ENCODE results near the gene COL25A1. TPM values are rescaled to one million over a fixed set of nuclear protein-coding genes. Genes with fewer than 3 reads are reported as not detected.

The COL25A1 gene
- total and polyA plus RNA-seq, 2 experiments from 2014 or later, result 0.28 to 1.9 TPM

- no peak for DNase-seq (ENCODE audit: low spot score)
- TF ChIP-seq CTCF (IDR thresholded peaks at IDR 0.05; ENCODE audit: poor library complexity) (no peak), EZH2 (IDR thresholded peaks at IDR 0.05; ENCODE audit: borderline replicate concordance) (no peak), EZH2phosphoT487 (IDR thresholded peaks at IDR 0.05; ENCODE audit: low read depth, severe bottlenecking, unreplicated experiment) (no peak)
- H3K9me3 ChIP-seq (ENCODE audit: low read depth), result no peaks in the 10 kb centered on the region
- H3K27ac ChIP-seq, result no peak overlapping the region
- H3K27me3 ChIP-seq, result no peaks in the 10 kb centered on the region
- no peaks in the 10 kb centered on the region for H4K20me1 ChIP-seq (ENCODE audit: insufficient read depth, poor library complexity, severe bottlenecking)
- H3K36me3 ChIP-seq (replicated peaks; ENCODE audit: insufficient read depth, low read depth), result no peaks in the 10 kb centered on the region
- H3K79me2 ChIP-seq, result no peaks in the 10 kb centered on the region
- no peaks in the 10 kb centered on the region for H3K9me2 ChIP-seq (replicated peaks; ENCODE audit: insufficient read depth)
- no peaks in the 10 kb centered on the region for H3K4me1 ChIP-seq (ENCODE audit: insufficient read depth)
- 91% methylated on average over 4 of the region's 4 CpGs for WGBS (ENCODE audit: low lambda C conversion rate, missing lambda C conversion rate)
- H2AFZ ChIP-seq, result no peak overlapping the region
- H3K4me3 ChIP-seq, result no peak overlapping the region
- H3K4me2 ChIP-seq, result no peak overlapping the region
Measured at GRCh38 chr4:109263721-109264120, 38.7 kb downstream of the COL25A1 start.

DNA sequence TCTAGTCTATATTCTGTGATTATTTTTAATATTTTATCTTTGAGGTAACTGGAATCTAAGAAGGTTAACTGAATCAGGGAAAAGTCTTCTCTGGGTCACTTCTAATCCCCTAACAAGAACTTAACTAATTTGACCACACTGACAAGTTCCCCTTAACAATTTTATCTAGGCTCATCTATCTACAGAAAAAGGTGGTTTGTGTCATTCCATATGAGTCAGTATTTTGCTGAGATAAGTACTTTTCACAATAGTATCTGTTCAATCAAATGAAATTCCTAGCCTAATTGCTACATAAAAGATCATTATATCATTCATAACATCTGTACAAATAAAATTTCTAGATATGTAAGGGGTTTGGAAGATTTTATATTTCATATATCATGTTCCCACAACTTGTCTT is 45.6 kb downstream of the COL25A1 start:
- TF ChIP-seq CTCF (IDR thresholded peaks at IDR 0.05; ENCODE audit: poor library complexity) (no peak), EZH2phosphoT487 (IDR thresholded peaks at IDR 0.05; ENCODE audit: low read depth, severe bottlenecking, unreplicated experiment) (no peak), EZH2 (IDR thresholded peaks at IDR 0.05; ENCODE audit: borderline replicate concordance) (no peak)
- no peak overlapping the region for H3K4me3 ChIP-seq

GRCh38 chr4:109254845-109255244 is 47.6 kb downstream of the COL25A1 start:
- Histone ChIP-seq H3K79me2 (no peaks in the 10 kb centered on the region), H3K36me3 (replicated peaks; ENCODE audit: insufficient read depth, low read depth) (no peaks in the 10 kb centered on the region), H3K9me3 (ENCODE audit: low read depth) (no peaks in the 10 kb centered on the region), H3K27me3 (no peaks in the 10 kb centered on the region), H4K20me1 (ENCODE audit: insufficient read depth, poor library complexity, severe bottlenecking) (no peaks in the 10 kb centered on the region), H3K9me2 (replicated peaks; ENCODE audit: insufficient read depth) (no peaks in the 10 kb centered on the region), H3K27ac (no peak overlapping the region), H3K4me1 (ENCODE audit: insufficient read depth) (no peaks in the 10 kb centered on the region), H2AFZ (no peak overlapping the region), H3K4me2 (no peak overlapping the region), H3K4me3 (no peak overlapping the region)
- no peak for DNase-seq (ENCODE audit: low spot score)
- TF ChIP-seq EZH2 (IDR thresholded peaks at IDR 0.05; ENCODE audit: borderline replicate concordance) (no peak), CTCF (IDR thresholded peaks at IDR 0.05; ENCODE audit: poor library complexity) (no peak), EZH2phosphoT487 (IDR thresholded peaks at IDR 0.05; ENCODE audit: low read depth, severe bottlenecking, unreplicated experiment) (no peak)
- 93% methylated on average over 4 of the region's 4 CpGs for whole genome bisulfite sequencing (ENCODE audit: low lambda C conversion rate, missing lambda C conversion rate)

More for the DNA sequence above, 45.6 kb downstream of the COL25A1 start:
- Histone ChIP-seq H3K79me2 (no peaks in the 10 kb centered on the region), H3K9me3 (ENCODE audit: low read depth) (no peaks in the 10 kb centered on the region), H3K4me2 (no peak overlapping the region), H3K27me3 (no peaks in the 10 kb centered on the region), H2AFZ (no peak overlapping the region), H3K4me1 (ENCODE audit: insufficient read depth) (no peaks in the 10 kb centered on the region), H3K27ac (no peak overlapping the region), H3K36me3 (replicated peaks; ENCODE audit: insufficient read depth, low read depth) (no peaks in the 10 kb centered on the region), H3K9me2 (replicated peaks; ENCODE audit: insufficient read depth) (no peaks in the 10 kb centered on the region), H4K20me1 (ENCODE audit: insufficient read depth, poor library complexity, severe bottlenecking) (no peaks in the 10 kb centered on the region)
- no peak for DNase-seq (ENCODE audit: low spot score)

GRCh38 chr4:109251396-109251795 is 51.1 kb downstream of the COL25A1 start:
- H4K20me1 ChIP-seq (ENCODE audit: insufficient read depth, poor library complexity, severe bottlenecking), result no peaks in the 10 kb centered on the region
- no peak overlapping the region for H3K27ac ChIP-seq
- H3K27me3 ChIP-seq, result no peaks in the 10 kb centered on the region
- no peak overlapping the region for H3K4me3 ChIP-seq
- no peak for DNase-seq (ENCODE audit: low spot score)
- H3K36me3 ChIP-seq (replicated peaks; ENCODE audit: insufficient read depth, low read depth), result no peaks in the 10 kb centered on the region
- no peaks in the 10 kb centered on the region for H3K79me2 ChIP-seq
- H3K9me3 ChIP-seq (ENCODE audit: low read depth), result no peaks in the 10 kb centered on the region
- TF ChIP-seq EZH2 (IDR thresholded peaks at IDR 0.05; ENCODE audit: borderline replicate concordance) (no peak), EZH2phosphoT487 (IDR thresholded peaks at IDR 0.05; ENCODE audit: low read depth, severe bottlenecking, unreplicated experiment) (no peak), CTCF (IDR thresholded peaks at IDR 0.05; ENCODE audit: poor library complexity) (no peak)
- H3K4me1 ChIP-seq (ENCODE audit: insufficient read depth), result no peaks in the 10 kb centered on the region
- H3K4me2 ChIP-seq, result no peak overlapping the region
- 86% methylated on average over 3 of the region's 3 CpGs for WGBS (ENCODE audit: low lambda C conversion rate, missing lambda C conversion rate)
- H2AFZ ChIP-seq, result no peak overlapping the region
- no peaks in the 10 kb centered on the region for H3K9me2 ChIP-seq (replicated peaks; ENCODE audit: insufficient read depth)

Measured in hepatocyte (in vitro differentiated cells).